OCI-LY7 (cell line): ENCODE data around the gene DDX10. TPM values are rescaled to one million over a fixed set of nuclear protein-coding genes. Genes with fewer than 3 reads are reported as not detected.

Source experiments
- BruUV-seq: library from RNA; stranded (reverse); fragments of 400-500 nt; replicated peaks from 2 replicates; lab custom pipeline; 2021; lab: Mats Ljungman, UMichigan
- CTCF ChIA-PET: fragments of 300-600 bp; sonication (Branson Sonifier 250); formaldehyde crosslinking; loops from one replicate; lab custom pipeline; 2022; ENCODE audit warnings: antibody characterized with exemption; ENCODE audit not compliant: unreplicated experiment; lab: Charles Lee
- POLR2A ChIA-PET: fragments of 300-600 bp; sonication (Branson Sonifier 250); formaldehyde crosslinking; loops from one replicate; lab custom pipeline; 2022; ENCODE audit warnings: antibody characterized with exemption; lab: Charles Lee
- DNase-seq: peaks from one replicate; pipeline ENCODE4 v3.0.0-alpha.2; 2015; ENCODE audit warnings: low spot score
- H2AFZ ChIP-seq: fragments of 200-600 bp; sonication (generic), shearing (Covaris generic); 2 replicates; pipeline ENCODE4 v1.6.1; 2014; ENCODE audit warnings: mild to moderate bottlenecking, antibody characterized with exemption, low read length, moderate library complexity
- H3K27ac ChIP-seq: fragments of 200-600 bp; sonication (generic); 2 replicates; pipeline ENCODE4 v1.5.1; 2014; ENCODE audit warnings: mixed run types, low read depth, mild to moderate bottlenecking, moderate library complexity, low read length, inconsistent platforms; ENCODE audit not compliant: poor library complexity, severe bottlenecking
- H3K36me3 ChIP-seq: fragments of 200-600 bp; sonication (generic); 2 replicates; pipeline ENCODE4 v1.6.1; 2014; ENCODE audit warnings: mild to moderate bottlenecking, antibody characterized with exemption, low read length, moderate library complexity, mixed read lengths; ENCODE audit not compliant: insufficient read depth
- H3K4me1 ChIP-seq: fragments of 200-600 bp; sonication (generic); 2 replicates; pipeline ENCODE4 v1.5.1; 2014; ENCODE audit warnings: mild to moderate bottlenecking, low read length; ENCODE audit not compliant: insufficient read depth, poor library complexity, severe bottlenecking
- H3K4me2 ChIP-seq: fragments of 200-600 bp; sonication (generic); 2 replicates; pipeline ENCODE4 v1.6.1; 2014; ENCODE audit warnings: mild to moderate bottlenecking, low read length
- H3K4me3 ChIP-seq: fragments of 200-600 bp; sonication (generic); 2 replicates; pipeline ENCODE4 v1.5.1; 2014; ENCODE audit warnings: mild to moderate bottlenecking, low read depth, low read length; ENCODE audit not compliant: poor library complexity, severe bottlenecking
- H3K79me2 ChIP-seq: fragments of 200-600 bp; sonication (generic); 2 replicates; pipeline ENCODE4 v1.6.1; 2016; ENCODE audit warnings: low read depth, mild to moderate bottlenecking, low read length, moderate library complexity, mixed read lengths; ENCODE audit not compliant: insufficient read depth
- H3K9me2 ChIP-seq: fragments of 200-600 bp; sonication (generic); 2 replicates; pipeline ENCODE4 v1.6.1; 2016; ENCODE audit warnings: mild to moderate bottlenecking, low read length, mixed read lengths; ENCODE audit not compliant: insufficient read depth
- H3K9me3 ChIP-seq: fragments of 200-600 bp; sonication (generic); 2 replicates; pipeline ENCODE4 v1.6.1; 2014; ENCODE audit warnings: mild to moderate bottlenecking, mixed run types, low read length, mixed read lengths
- H4K20me1 ChIP-seq: fragments of 200-600 bp; sonication (generic); 2 replicates; pipeline ENCODE4 v1.6.1; 2014; ENCODE audit warnings: mild to moderate bottlenecking, antibody characterized with exemption, low read length, moderate library complexity, mixed read lengths; ENCODE audit not compliant: insufficient read depth
- EZH2phosphoT487 ChIP-seq: fragments of 200-600 bp; sonication (generic); IDR thresholded peaks from 2 replicates; pipeline ENCODE4 v1.6.1; 2018; ENCODE audit warnings: low read depth, borderline replicate concordance, mild to moderate bottlenecking, mixed run types, antibody characterized with exemption, low read length, moderate library complexity, mixed read lengths
- intact Hi-C: fragments of 100-400 bp; cut with micrococcal nuclease; formaldehyde crosslinking; loops from one replicate; pipeline ENCODE4 v1.10.0; 2022; ENCODE audit not compliant: unreplicated experiment
- total RNA-seq, 2 experiments: library from RNA; depleted of rRNA in 1 of 2; stranded (reverse); fragments of >200 nt in 1 of 2; shearing (Covaris generic) in 1 of 2; gene quantifications; 2 replicates each; pipeline ENCODE4 v1.2.3, GENCODE V29; 2014 to 2022
- TF ChIP-seq, protein P1 (sequence below): fragments of 200-600 bp; sonication (generic); conservative IDR thresholded peaks from 2 replicates; pipeline ENCODE4 v1.5.1; 2014; ENCODE audit warnings: mild to moderate bottlenecking, antibody characterized with exemption, low read length, moderate library complexity, mixed read lengths

DDX10 gene
- total RNA-seq, 2 experiments from 2014 or later = 46.5 to 48.7 TPM

DNA sequence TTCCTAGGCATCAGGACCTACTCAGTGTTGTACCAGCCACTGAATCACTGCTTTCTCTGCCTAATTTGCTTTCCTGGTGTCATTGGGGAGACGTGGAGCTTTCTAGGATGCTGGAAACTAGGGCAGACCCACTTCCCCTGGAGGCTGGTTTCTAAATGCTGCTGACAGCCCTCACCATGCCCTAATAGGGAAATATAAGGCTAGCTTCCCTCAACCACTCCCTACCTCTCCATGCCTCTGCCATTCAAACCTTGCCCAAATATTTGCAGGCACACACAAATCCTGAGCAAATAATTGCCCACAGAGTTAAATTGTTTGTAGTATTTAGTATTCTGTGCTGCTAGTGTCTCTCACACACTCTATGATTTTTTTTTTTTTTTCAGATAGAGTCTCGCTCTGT is 310.2 kb downstream of the DDX10 start:
- intact Hi-C loops = no loop called here
- DNase-seq = no peak
- H3K79me2 ChIP-seq = no peaks in the 10 kb centered on the region
- H3K9me2 ChIP-seq = no peaks in the 10 kb centered on the region
- H3K36me3 ChIP-seq = no peaks in the 10 kb centered on the region
- H3K4me2 ChIP-seq = no peak overlapping the region
- no peaks in the 10 kb centered on the region for H3K9me3 ChIP-seq
- H3K4me3 ChIP-seq = no peak overlapping the region
- ChIA-PET CTCF (no interaction called here), POLR2A (no interaction called here)
- no peak for TF ChIP-seq EZH2phosphoT487
- TF ChIP-seq, protein P1, sequence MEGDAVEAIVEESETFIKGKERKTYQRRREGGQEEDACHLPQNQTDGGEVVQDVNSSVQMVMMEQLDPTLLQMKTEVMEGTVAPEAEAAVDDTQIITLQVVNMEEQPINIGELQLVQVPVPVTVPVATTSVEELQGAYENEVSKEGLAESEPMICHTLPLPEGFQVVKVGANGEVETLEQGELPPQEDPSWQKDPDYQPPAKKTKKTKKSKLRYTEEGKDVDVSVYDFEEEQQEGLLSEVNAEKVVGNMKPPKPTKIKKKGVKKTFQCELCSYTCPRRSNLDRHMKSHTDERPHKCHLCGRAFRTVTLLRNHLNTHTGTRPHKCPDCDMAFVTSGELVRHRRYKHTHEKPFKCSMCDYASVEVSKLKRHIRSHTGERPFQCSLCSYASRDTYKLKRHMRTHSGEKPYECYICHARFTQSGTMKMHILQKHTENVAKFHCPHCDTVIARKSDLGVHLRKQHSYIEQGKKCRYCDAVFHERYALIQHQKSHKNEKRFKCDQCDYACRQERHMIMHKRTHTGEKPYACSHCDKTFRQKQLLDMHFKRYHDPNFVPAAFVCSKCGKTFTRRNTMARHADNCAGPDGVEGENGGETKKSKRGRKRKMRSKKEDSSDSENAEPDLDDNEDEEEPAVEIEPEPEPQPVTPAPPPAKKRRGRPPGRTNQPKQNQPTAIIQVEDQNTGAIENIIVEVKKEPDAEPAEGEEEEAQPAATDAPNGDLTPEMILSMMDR = no peak
- H4K20me1 ChIP-seq = no peaks in the 10 kb centered on the region
- no TSS peak for BruUV-seq
- H3K4me1 ChIP-seq = no peaks in the 10 kb centered on the region
- H2AFZ ChIP-seq = no peak overlapping the region
- no peak overlapping the region for H3K27ac ChIP-seq

DNA sequence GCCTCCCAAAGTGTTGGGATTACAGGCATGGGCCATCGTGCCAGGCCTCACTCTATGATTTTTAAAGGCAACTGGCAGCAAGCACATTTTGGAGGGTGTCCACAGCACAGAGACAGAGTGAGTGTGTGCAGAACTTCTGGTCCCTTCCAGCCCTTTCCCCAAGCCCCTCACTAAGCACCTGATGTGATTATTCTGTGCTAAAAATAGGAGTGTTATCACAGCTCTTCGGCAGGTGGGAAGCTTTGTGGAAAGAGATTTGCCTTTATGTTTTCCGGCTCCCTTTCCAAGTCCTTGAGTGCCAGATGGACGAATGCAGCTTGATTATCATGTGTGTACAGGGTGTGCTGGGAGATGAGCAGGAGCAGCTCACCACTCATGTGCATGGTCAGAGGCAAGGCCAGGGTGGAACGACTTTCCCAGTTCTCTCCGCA is 310.8 kb downstream of the DDX10 start:
- no peaks in the 10 kb centered on the region for H3K9me2 ChIP-seq
- ChIA-PET CTCF (no interaction called here), POLR2A (no interaction called here)
- no peak for DNase-seq
- no peaks in the 10 kb centered on the region for H3K9me3 ChIP-seq
- no peak overlapping the region for H3K4me3 ChIP-seq
- TF ChIP-seq, protein P1 = no peak
- TF ChIP-seq EZH2phosphoT487 = no peak
- no peak overlapping the region for H3K27ac ChIP-seq
- no peak overlapping the region for H2AFZ ChIP-seq
- H4K20me1 ChIP-seq = no peaks in the 10 kb centered on the region
- no peak overlapping the region for H3K4me2 ChIP-seq
- H3K4me1 ChIP-seq = no peaks in the 10 kb centered on the region
- no peaks in the 10 kb centered on the region for H3K79me2 ChIP-seq
- H3K36me3 ChIP-seq = no peaks in the 10 kb centered on the region
- intact Hi-C loops = no loop called here
- BruUV-seq = no TSS peak

DNA sequence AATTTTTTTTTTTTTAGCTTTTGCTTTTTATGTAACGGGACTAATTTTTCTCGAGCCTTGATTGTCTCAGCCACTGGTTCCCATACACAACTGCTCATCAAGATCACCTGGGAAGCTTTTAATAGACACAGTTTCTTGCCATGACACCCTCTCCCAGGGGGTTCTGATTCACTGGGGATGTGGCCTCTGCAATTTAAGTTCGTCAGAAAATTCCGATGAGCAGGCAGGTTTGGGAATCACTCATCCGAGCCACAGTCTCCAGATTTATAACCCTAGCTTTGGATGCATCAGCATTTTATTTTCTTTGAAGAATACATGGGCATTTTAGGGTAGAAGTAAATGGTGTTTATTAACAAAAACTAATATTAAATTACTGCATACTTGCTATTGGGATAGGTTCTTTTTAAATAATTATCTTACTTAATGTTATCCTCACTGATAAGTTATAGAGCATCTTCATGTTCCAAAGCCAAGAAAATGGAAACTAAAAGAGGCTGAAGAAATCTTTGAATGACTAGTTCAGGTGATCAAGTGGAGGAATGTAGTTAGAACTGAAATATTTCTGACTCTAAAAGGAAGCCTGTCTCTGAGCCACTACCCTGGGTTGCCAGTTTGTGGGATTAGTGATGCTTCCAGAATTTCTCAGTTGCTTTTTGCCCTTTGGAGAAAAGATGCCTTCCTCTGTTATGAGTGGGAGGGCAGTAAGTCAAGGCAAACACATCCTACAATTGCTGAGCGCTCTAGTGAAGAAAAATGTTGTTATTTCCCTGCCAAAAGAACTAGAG is 319.0 kb downstream of the DDX10 start:
- Histone ChIP-seq H3K36me3 (no peaks in the 10 kb centered on the region), H3K4me2 (no peak overlapping the region), H3K9me3 (no peaks in the 10 kb centered on the region), H3K4me3 (no peak overlapping the region), H3K27ac (no peak overlapping the region), H3K79me2 (no peaks in the 10 kb centered on the region), H2AFZ (no peak overlapping the region), H4K20me1 (no peaks in the 10 kb centered on the region), H3K4me1 (no peaks in the 10 kb centered on the region), H3K9me2 (no peaks in the 10 kb centered on the region)
- TF ChIP-seq EZH2phosphoT487 = no peak
- TF ChIP-seq, protein P1 = no peak
- no peak for DNase-seq
- ChIA-PET POLR2A (interaction anchor here (0.5 kb wide), 1 partner anchor 15 kb away, joined by 3 read pairs; no protein-coding TSS in a partner anchor), CTCF (no interaction called here)
- intact Hi-C loops = no loop called here
- BruUV-seq = no TSS peak
